CD4-positive, alpha-beta T cell treated with Interleukin-17A for 1 hour (primary cell): ENCODE results near the gene GPR142.
"Not testable (repeated sequence)": the region's sequence is repeated elsewhere in the genome, so short reads cannot be mapped to it uniquely, and the experiment has no call there.

ENCODE experiments used
- DNase-seq: peaks from one replicate; pipeline ENCODE4 v3.0.0-alpha.2; 2020

The GPR142 gene

DNA sequence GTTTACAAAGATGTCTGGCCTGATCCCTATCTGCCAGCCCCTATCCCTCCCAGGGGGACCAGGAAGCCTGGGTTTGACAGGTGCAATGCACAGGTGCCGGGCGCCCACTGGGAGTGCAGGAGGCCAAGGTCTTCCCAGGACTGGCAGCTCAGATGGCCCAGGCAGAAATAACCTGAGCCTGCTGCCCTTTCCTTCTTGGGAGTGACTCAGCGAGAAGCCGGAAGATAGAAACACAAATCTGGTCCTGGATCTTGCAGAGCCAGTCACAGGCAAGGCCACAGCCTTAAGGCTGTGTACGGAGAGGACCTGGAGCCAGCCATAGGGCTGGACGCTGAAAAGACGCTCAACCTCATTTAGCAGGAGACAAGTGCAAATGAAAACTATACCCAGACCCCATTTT, 27.7 kb downstream of the GPR142 start:
- no peak for DNase-seq

- DNase-seq = no peak
Observed at GRCh38 chr17:74396567-74396966, 29.3 kb downstream of the GPR142 start.

- DNase-seq = no peak
Observed at GRCh38 chr17:74402048-74402447, 34.7 kb downstream of the GPR142 start.

DNA sequence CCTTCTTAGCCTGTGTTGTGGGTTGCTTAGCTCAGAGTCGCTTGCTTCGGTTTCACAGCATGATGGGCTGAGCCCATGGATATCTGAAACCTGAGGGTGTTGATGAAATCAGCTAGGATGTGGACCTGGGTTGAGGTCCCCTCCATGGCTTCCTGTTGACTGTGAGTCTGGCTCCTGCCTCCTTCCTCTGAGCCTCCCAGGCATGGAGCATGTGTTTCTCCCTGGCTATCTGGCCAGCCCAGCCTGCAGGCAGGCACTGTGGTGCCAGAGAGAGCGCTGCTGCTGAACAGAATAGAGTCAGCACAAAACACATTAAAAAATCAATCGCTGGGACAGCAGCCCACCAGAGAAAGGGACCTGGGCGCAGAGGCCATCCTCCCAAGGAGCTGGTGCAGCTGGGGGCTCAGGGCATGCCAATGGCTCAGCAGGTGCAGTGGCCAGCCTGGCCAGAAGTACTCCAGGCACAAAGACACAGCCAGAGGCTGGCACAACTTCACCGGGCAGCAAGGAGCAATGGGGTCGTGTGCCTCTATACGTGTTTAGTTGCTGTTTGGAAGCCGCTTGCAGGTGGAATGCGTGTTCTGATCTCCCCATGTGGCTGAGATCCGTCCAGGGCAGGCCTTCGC, 36.3 kb downstream of the GPR142 start:
- no peak for DNase-seq

GRCh38 chr17:74404218-74404617, 36.9 kb downstream of the GPR142 start:
- no peak for DNase-seq

DNA sequence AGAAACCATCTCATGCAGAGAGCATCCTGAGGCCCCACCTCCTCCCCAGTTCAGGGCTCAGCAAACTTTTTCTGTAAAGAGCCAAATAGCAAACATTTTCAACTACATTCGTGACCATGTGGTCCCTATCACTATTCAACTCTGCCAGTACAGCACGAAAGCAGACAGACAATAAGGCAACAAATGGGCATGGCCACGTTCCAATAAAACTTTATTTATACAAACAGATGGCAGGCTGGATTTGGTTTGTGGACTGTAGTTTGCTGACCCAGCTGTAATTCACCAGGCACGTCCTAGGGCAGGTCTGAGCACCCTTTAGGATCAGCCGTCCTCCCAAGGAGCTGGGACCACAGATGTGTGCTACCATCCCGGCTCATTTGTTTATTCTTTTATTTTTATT, 37.5 kb downstream of the GPR142 start:
- DNase-seq = no peak

GRCh38 chr17:74405311-74405710, 38.0 kb downstream of the GPR142 start:
- not testable (repeated sequence) for DNase-seq

GRCh38 chr17:74407384-74407783, 40.1 kb downstream of the GPR142 start:
- no peak for DNase-seq

DNA sequence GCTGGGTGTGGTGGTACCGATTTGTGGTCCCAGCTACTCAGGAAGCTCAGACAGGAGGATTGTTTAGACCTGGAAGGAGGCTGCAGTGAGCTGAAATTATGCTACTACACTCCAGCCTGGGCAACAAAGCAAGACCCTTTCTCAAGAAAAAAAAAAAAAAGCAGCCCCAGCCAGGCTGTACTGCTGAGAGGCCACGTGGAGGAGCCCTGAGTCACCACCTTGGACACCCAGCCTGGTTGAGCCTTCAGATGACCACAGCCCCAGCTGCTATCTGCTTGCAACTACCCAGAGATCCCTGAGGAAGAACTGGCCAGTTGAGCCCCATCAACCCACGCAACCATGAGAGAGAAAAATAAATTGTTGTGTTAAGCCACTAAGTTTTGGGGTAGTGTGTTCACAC, 41.0 kb downstream of the GPR142 start:
- DNase-seq = no peak

DNA sequence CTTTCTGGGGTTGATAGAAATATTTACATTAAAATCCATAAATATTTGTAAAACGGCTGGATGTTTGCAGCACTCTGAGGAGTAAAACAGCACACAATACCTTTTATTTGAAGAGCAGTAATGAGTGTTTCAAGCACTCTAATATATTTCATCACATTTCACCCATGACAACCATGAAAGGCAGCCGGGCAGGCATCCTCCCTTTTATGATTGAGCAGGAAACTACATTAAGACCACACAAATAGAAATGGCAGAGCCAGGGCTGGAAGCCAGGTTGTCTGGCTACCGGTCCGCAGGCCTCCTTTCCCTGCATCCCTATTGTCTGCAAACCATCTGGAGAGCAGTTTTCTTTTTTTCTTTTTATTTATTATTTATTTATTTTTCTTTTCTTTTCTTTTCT, 41.5 kb downstream of the GPR142 start:
- no peak for DNase-seq

DNA sequence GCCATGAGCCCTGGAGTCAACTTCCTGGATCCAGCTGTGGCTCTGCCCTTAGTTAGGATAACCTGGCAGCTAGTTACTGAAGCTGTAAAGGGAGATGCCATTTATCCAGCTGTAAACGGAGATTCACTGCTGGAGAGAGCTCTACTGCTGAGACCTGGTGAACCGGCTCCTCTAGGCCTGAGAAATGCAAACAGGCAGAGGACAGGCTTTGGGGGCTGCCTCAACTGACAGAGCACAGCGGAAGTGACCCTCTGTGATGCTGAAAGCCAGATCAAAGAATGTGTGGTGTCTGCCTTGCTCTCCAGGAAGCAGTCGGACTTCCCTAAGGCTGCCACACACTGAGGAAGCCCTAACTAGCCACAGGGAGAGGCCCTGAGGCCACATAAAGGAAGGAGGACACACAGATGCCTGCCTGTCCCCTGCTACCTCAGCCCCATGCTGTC, 42.7 kb downstream of the GPR142 start:
- no peak for DNase-seq

DNA sequence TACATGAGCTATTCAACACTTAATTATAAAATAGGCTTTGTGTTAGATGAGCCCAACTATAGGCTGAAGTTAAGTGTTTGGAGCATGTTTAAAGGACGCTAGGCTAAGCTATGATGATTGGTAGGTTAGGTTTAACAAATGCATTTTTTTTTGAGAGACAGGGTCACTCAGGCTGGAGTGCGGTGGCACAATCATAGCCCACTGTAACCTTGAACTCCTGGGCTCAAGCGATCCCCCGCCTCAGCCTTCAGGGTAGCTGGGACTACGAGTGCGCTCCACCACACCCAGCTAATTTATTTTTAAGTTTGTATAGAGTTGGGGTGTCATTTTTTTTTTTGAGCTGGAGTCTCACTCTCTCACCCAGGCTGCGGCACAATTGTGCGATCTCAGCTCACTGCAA, 45.3 kb downstream of the GPR142 start:
- DNase-seq = no peak

GRCh38 chr17:74413491-74413890, 46.2 kb downstream of the GPR142 start:
- no peak for DNase-seq

GRCh38 chr17:74414510-74414909, 47.2 kb downstream of the GPR142 start:
- DNase-seq = no peak

DNA sequence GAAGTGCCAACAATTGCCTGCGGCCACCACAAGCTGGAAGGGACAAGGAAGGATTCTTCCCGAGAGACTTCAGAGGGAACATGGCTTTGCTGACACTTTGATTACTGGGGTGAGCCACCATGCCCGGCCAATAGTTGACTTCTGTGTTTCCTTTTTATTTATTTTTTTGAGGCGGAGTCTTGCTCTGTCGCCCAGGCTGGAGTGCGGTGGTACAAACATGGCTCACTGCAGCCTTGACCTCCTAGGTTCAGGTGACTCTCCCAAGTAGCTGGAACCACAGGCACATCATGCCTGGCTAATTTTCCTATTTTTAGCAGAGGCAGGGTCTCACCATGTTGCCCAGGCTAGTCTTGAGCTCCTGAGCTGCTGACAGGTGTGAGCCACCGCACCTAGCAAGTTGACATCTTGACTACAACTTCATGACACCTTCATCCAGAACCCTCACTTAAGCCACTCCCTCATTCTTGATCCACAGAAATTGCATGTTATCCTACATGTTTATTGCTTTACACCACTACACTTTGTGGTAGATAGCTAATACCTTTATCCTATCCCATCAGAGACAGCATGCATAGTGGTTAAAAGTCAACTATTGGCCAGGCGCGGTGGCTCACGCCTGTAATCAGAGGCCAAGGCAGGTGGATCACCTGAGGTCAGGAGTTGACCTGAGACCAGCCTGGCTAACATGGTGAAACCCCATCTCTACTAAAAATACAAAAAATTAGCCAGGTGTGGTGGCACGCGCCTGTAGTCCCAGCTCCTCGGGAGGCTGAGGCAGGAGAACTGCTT, 48.5 kb downstream of the GPR142 start:
- no peak for DNase-seq

- DNase-seq = no peak
Observed at GRCh38 chr17:74417178-74418045, 50.1 kb downstream of the GPR142 start.

DNA sequence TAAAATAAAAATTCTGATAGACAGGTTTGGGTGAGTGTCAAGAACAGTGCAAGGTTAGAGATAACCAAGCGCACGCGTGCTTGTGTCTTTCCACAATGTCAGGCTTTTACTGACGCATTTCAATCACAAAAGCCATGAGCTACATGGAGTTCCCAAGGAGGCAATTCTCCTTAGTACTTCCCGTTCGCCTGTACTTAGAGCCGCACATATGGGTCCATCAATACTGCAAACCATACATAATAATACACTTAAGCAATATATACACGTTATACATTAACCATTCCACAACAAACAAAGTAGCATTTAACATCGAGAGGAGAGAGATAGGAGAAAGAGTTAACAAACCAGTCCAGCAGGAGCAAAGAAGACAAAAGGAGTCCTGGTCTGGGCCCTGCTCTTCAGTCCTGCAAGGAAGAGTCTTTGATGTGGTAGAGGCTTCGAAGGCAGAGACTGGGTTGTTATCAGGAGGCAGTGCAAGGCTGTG, 52.7 kb downstream of the GPR142 start:
- DNase-seq = no peak
